HCT116 (cell line): Measurements from ENCODE around the gene RANBP10.

Source experiments
- CEBPB ChIP-seq: IDR thresholded peaks from 2 replicates; pipeline ENCODE4 v1.6.1; 2012; ENCODE audit warnings: low read depth
- EZH2 ChIP-seq: fragments of 200-600 bp; sonication (generic); IDR thresholded peaks from 2 replicates; pipeline ENCODE4 v1.6.1; 2017; ENCODE audit warnings: antibody characterized with exemption, mixed run types
- EZH2phosphoT487 ChIP-seq: fragments of 200-600 bp; IDR thresholded peaks from 2 replicates; pipeline ENCODE4 v1.6.1; 2018; ENCODE audit warnings: antibody characterized with exemption, borderline replicate concordance
- JUND ChIP-seq: IDR thresholded peaks from 2 replicates; pipeline ENCODE4 v1.6.1; 2012
- MAX ChIP-seq: IDR thresholded peaks from 2 replicates; pipeline ENCODE4 v1.6.1; 2012
- POLR2A ChIP-seq: IDR thresholded peaks from 2 replicates; pipeline ENCODE4 v1.7.0; 2011; ENCODE audit warnings: borderline replicate concordance; ENCODE audit not compliant: insufficient read depth, insufficient read length; ENCODE audit errors: extremely low read depth
- POLR2AphosphoS5 ChIP-seq: IDR thresholded peaks from 2 replicates; pipeline ENCODE4 v1.6.1; 2011; ENCODE audit warnings: mild to moderate bottlenecking, low read depth, low read length, moderate library complexity
- RAD21 ChIP-seq: IDR thresholded peaks from 2 replicates; pipeline ENCODE4 v1.6.1; 2012; ENCODE audit warnings: low read depth, mild to moderate bottlenecking
- SP1 ChIP-seq: IDR thresholded peaks from 2 replicates; pipeline ENCODE4 v1.6.1; 2012; ENCODE audit warnings: low read depth
- YY1 ChIP-seq: IDR thresholded peaks from 2 replicates; pipeline ENCODE4 v1.6.1; 2011; ENCODE audit warnings: low read length, low read depth, moderate library complexity, mild to moderate bottlenecking; ENCODE audit not compliant: insufficient replicate concordance; ENCODE audit errors: extremely low read depth
- ZNF274 ChIP-seq: fragments of 200-500 bp; sonication (Bioruptor generic); IDR thresholded peaks from 2 replicates; pipeline ENCODE4 v1.6.1; 2014; ENCODE audit warnings: mild to moderate bottlenecking, low read depth, low read length, inconsistent platforms
- TF ChIP-seq, protein P1 (sequence below), 3 experiments: fragments of 200-600 bp in 1 of 3; sonication (generic) in 1 of 3; IDR thresholded peaks in 2 of 3; conservative IDR thresholded peaks in 1 of 3; 2 replicates each; pipeline ENCODE4 v1.5.1; 2012 to 2017; ENCODE audit warnings: low read depth in 2 of 3, low read length in 2 of 3, antibody characterized with exemption in 1 of 3, borderline replicate concordance in 1 of 3, control low read depth in 1 of 3, mild to moderate bottlenecking in 1 of 3, mixed read lengths in 1 of 3, mixed run types in 1 of 3, moderate library complexity in 1 of 3; ENCODE audit not compliant: insufficient read depth in 1 of 3

DNA sequence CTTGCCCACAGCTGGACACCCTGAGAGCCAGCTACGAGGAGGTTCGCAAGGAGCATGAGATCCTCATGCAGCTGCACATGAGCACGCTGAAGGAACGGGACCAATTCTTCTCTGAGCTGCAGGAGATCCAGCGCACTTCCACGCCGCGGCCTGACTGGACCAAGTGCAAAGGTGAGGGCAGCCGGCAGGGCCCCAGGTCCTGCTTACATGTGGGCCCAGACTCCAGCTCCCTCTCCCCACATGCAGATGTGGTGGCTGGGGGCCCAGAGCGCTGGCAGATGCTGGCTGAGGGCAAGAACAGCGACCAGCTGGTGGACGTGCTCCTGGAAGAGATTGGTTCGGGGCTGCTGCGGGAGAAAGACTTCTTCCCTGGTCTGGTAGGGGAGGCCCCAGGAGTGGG is 19.5 kb upstream of the RANBP10 start:
- TF ChIP-seq, protein P1, sequence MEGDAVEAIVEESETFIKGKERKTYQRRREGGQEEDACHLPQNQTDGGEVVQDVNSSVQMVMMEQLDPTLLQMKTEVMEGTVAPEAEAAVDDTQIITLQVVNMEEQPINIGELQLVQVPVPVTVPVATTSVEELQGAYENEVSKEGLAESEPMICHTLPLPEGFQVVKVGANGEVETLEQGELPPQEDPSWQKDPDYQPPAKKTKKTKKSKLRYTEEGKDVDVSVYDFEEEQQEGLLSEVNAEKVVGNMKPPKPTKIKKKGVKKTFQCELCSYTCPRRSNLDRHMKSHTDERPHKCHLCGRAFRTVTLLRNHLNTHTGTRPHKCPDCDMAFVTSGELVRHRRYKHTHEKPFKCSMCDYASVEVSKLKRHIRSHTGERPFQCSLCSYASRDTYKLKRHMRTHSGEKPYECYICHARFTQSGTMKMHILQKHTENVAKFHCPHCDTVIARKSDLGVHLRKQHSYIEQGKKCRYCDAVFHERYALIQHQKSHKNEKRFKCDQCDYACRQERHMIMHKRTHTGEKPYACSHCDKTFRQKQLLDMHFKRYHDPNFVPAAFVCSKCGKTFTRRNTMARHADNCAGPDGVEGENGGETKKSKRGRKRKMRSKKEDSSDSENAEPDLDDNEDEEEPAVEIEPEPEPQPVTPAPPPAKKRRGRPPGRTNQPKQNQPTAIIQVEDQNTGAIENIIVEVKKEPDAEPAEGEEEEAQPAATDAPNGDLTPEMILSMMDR (IDR thresholded peaks at IDR 0.05 in 2 of 3, conservative IDR thresholded peaks at IDR 0.05 in 1 of 3; ENCODE audit: borderline replicate concordance in 1 of 3, insufficient read depth in 1 of 3, low read depth in 2 of 3, low read length in 2 of 3): no peak
- no peak for TF ChIP-seq RAD21
- no peak for TF ChIP-seq SP1
- no peak for TF ChIP-seq POLR2A
- TF ChIP-seq POLR2AphosphoS5: no peak
- TF ChIP-seq JUND: no peak
- no peak for TF ChIP-seq ZNF274
- no peak for TF ChIP-seq MAX
- no peak for TF ChIP-seq EZH2phosphoT487
- TF ChIP-seq YY1: no peak
- TF ChIP-seq EZH2: no peak
- no peak for TF ChIP-seq CEBPB
